Astrocyte (in vitro differentiated cells and primary cell): ENCODE measurements around the gene MYRIP. TPM values are rescaled to one million over a fixed set of nuclear protein-coding genes. Genes with fewer than 3 reads are reported as not detected.

Experiments
- DNase-seq: peaks from one replicate; pipeline ENCODE4 v3.0.0-alpha.2; 2010; ENCODE audit warnings: low read depth
- FAIRE-seq: peaks from 2 replicates; lab custom pipeline; 2011; peaks lifted over from hg19 to GRCh38; lab: Jason Lieb, UNC
- H2AFZ ChIP-seq: 2 replicates; pipeline ENCODE4 v1.6.0; 2012; ENCODE audit warnings: low read depth, low read length, inconsistent platforms
- H3K27ac ChIP-seq: 2 replicates; pipeline ENCODE4 v1.5.1; 2011; ENCODE audit warnings: low read depth, low read length, inconsistent platforms
- H3K27me3 ChIP-seq: 2 replicates; pipeline ENCODE4 v1.6.0; 2011; ENCODE audit warnings: low read length, inconsistent platforms; ENCODE audit not compliant: insufficient read depth
- H3K36me3 ChIP-seq: 2 replicates; pipeline ENCODE4 v1.5.1; 2011; ENCODE audit warnings: low read length, inconsistent platforms; ENCODE audit not compliant: insufficient read depth
- H3K4me1 ChIP-seq: 2 replicates; pipeline ENCODE4 v1.5.1; 2011; ENCODE audit warnings: low read length, inconsistent platforms; ENCODE audit not compliant: insufficient read depth
- H3K4me2 ChIP-seq: 2 replicates; pipeline ENCODE4 v1.6.0; 2012; ENCODE audit warnings: low read length, inconsistent platforms
- H3K4me3 ChIP-seq: 2 replicates; pipeline ENCODE4 v1.5.1; 2011; ENCODE audit warnings: low read depth, mild to moderate bottlenecking, low read length, inconsistent platforms; ENCODE audit not compliant: insufficient read depth
- H3K79me2 ChIP-seq: 2 replicates; pipeline ENCODE4 v1.6.0; 2012; ENCODE audit warnings: mild to moderate bottlenecking, low read length, inconsistent platforms; ENCODE audit not compliant: insufficient read depth
- H3K9ac ChIP-seq: 2 replicates; pipeline ENCODE4 v1.6.0; 2012; ENCODE audit warnings: mild to moderate bottlenecking, low read length, inconsistent platforms
- H3K9me3 ChIP-seq: 2 replicates; pipeline ENCODE4 v1.5.1; 2012; ENCODE audit warnings: low read depth, mild to moderate bottlenecking, low read length, inconsistent platforms; ENCODE audit not compliant: insufficient read depth
- H4K20me1 ChIP-seq: 2 replicates; pipeline ENCODE4 v1.6.0; 2012; ENCODE audit warnings: low read length, inconsistent platforms; ENCODE audit not compliant: insufficient read depth
- H3K27ac Mint-ChIP-seq: one replicate; pipeline ENCODE4 v1.8.0; 2021; ENCODE audit warnings: mild to moderate bottlenecking, mixed read lengths; ENCODE audit not compliant: unreplicated experiment
- H3K27me3 Mint-ChIP-seq: one replicate; pipeline ENCODE4 v1.8.0; 2021; ENCODE audit warnings: low read depth, mixed read lengths; ENCODE audit not compliant: unreplicated experiment
- H3K36me3 Mint-ChIP-seq: one replicate; pipeline ENCODE4 v1.8.0; 2021; ENCODE audit warnings: low read depth, mixed read lengths; ENCODE audit not compliant: unreplicated experiment
- H3K4me1 Mint-ChIP-seq: one replicate; pipeline ENCODE4 v1.8.0; 2021; ENCODE audit warnings: low read depth, mixed read lengths; ENCODE audit not compliant: unreplicated experiment
- H3K4me3 Mint-ChIP-seq: one replicate; pipeline ENCODE4 v1.8.0; 2021; ENCODE audit warnings: mild to moderate bottlenecking, moderate library complexity, mixed read lengths; ENCODE audit not compliant: unreplicated experiment
- H3K9me3 Mint-ChIP-seq: one replicate; pipeline ENCODE4 v1.8.0; 2021; ENCODE audit warnings: mild to moderate bottlenecking, mixed read lengths; ENCODE audit not compliant: unreplicated experiment
- EZH2 ChIP-seq: IDR thresholded peaks from 2 replicates; pipeline ENCODE4 v1.6.1; 2012; ENCODE audit warnings: mild to moderate bottlenecking, low read length, inconsistent platforms; ENCODE audit not compliant: insufficient read depth
- total RNA-seq: library from RNA; stranded (reverse); gene quantifications from 2 replicates; pipeline ENCODE4 v1.2.1, GENCODE V29; 2021
- TF ChIP-seq, protein P1 (sequence below): IDR thresholded peaks from 2 replicates; pipeline ENCODE4 v1.5.1; 2011; ENCODE audit warnings: low read depth, mild to moderate bottlenecking, inconsistent platforms, low read length, moderate library complexity; ENCODE audit not compliant: insufficient read depth

The MYRIP gene
- total RNA-seq, 1 donor from 2014 or later: 0.07 TPM

DNA sequence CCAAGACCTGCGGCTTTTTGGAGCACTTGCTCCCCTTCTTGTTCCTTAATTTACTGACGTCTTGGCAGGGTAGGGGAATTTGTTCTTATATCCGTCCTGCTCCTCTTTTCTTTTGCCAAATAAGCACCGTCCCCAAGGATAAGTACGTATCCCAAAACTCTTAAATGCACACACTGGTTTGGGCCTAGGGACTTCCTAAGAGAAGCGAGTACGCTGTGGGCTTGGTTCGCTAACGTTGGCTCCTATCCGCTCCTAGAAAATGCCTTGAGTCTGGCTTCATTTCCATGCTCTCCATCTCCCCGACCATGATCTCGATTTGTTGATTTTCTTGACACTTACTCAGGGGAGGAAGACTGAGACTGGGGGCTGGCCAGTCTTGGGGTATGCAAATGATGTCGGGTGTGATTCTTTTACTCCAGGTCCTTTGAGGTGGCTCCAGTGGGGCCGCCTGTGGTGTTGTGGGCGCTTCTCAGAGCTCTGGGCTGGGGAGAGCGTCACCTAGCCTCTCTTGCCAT is 1.3 kb downstream of the MYRIP start:
- DNase-seq: no peak
- Histone ChIP-seq H4K20me1 (no peaks in the 10 kb centered on the region), H3K4me2 (no peak overlapping the region), H3K79me2 (no peaks in the 10 kb centered on the region), H3K9me3 (no peaks in the 10 kb centered on the region), H3K9ac (no peak overlapping the region), H2AFZ (no peak overlapping the region), H3K27ac (no peak overlapping the region), H3K36me3 (no peaks in the 10 kb centered on the region), H3K4me1 (peaks cover 11% of the 10 kb centered on the region), H3K4me3 (no peak overlapping the region), H3K27me3 (peaks cover 49% of the 10 kb centered on the region)
- H3K4me3 Mint-ChIP-seq: peak overlapping the region; percentile 80
- no peak for TF ChIP-seq EZH2
- TF ChIP-seq, protein P1, sequence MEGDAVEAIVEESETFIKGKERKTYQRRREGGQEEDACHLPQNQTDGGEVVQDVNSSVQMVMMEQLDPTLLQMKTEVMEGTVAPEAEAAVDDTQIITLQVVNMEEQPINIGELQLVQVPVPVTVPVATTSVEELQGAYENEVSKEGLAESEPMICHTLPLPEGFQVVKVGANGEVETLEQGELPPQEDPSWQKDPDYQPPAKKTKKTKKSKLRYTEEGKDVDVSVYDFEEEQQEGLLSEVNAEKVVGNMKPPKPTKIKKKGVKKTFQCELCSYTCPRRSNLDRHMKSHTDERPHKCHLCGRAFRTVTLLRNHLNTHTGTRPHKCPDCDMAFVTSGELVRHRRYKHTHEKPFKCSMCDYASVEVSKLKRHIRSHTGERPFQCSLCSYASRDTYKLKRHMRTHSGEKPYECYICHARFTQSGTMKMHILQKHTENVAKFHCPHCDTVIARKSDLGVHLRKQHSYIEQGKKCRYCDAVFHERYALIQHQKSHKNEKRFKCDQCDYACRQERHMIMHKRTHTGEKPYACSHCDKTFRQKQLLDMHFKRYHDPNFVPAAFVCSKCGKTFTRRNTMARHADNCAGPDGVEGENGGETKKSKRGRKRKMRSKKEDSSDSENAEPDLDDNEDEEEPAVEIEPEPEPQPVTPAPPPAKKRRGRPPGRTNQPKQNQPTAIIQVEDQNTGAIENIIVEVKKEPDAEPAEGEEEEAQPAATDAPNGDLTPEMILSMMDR: no peak
- H3K27me3 Mint-ChIP-seq: peaks cover 68% of the 10 kb centered on the region
- no peak for FAIRE-seq
- peaks cover 4% of the 10 kb centered on the region for H3K4me1 Mint-ChIP-seq
- H3K36me3 Mint-ChIP-seq: no peaks in the 10 kb centered on the region
- H3K27ac Mint-ChIP-seq: no peak overlapping the region
- no peaks in the 10 kb centered on the region for H3K9me3 Mint-ChIP-seq

DNA sequence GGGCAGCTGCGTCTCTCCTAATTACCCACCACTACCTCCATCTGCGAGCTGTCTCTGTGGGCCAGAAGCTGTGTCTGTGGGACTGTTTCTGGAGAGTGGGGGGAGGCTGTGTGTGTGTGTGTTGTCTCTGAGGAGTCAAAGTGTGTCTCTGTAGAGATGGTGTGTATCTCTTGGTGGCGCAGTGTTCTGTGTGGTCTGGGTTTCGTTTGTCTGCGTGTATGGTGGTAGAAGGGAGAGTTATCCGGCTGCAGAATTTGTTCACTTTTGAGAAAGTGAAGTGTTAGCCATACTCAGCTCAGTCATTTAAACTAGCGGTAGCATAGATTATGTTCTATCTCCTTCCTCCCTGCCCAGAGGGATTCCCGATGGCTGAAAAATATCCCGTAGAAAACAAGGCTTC is 2.2 kb downstream of the MYRIP start:
- H3K27ac Mint-ChIP-seq: no peak overlapping the region
- no peaks in the 10 kb centered on the region for H4K20me1 ChIP-seq
- no peaks in the 10 kb centered on the region for H3K36me3 Mint-ChIP-seq
- FAIRE-seq (no peak), DNase-seq (no peak)
- H3K9me3 Mint-ChIP-seq: no peaks in the 10 kb centered on the region
- TF ChIP-seq, protein P1: no peak
- no peak for TF ChIP-seq EZH2
- H3K27me3 ChIP-seq: peaks cover 45% of the 10 kb centered on the region
- H3K4me1 ChIP-seq: peaks cover 11% of the 10 kb centered on the region
- H3K36me3 ChIP-seq: no peaks in the 10 kb centered on the region
- no peaks in the 10 kb centered on the region for H3K9me3 ChIP-seq
- no peak overlapping the region for H2AFZ ChIP-seq
- no peak overlapping the region for H3K4me3 ChIP-seq
- H3K4me1 Mint-ChIP-seq: peaks cover 4% of the 10 kb centered on the region
- H3K4me2 ChIP-seq: no peak overlapping the region
- no peak overlapping the region for H3K4me3 Mint-ChIP-seq
- H3K9ac ChIP-seq: no peak overlapping the region
- no peaks in the 10 kb centered on the region for H3K79me2 ChIP-seq
- H3K27ac ChIP-seq: no peak overlapping the region
- H3K27me3 Mint-ChIP-seq: peaks cover 60% of the 10 kb centered on the region

DNA sequence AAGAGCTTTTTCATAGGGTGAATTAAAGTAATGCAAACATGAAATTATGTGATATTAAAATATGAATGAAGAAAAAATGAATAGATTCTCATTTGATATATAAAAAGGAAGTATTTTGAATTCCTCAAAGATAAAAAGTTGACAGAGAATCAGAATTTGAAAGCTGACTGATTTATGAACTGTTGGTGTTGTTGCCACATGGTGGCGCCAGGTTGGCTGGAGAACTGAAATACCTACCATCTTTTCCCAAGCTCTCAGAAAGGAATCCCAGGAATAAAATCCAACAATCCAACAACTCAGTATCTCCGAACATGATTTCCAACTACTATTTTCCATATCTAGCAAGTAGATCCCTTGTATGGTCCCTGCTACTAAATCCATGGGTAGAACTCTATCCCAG is 3.1 kb downstream of the MYRIP start:
- no peak overlapping the region for H3K4me2 ChIP-seq
- DNase-seq (no peak), FAIRE-seq (no peak)
- H3K4me1 Mint-ChIP-seq: peaks cover 4% of the 10 kb centered on the region
- H3K9me3 Mint-ChIP-seq: no peaks in the 10 kb centered on the region
- no peak overlapping the region for H3K27ac ChIP-seq
- H3K4me1 ChIP-seq: peaks cover 11% of the 10 kb centered on the region
- no peak overlapping the region for H3K9ac ChIP-seq
- no peak overlapping the region for H3K4me3 Mint-ChIP-seq
- H3K27ac Mint-ChIP-seq: no peak overlapping the region
- peaks cover 51% of the 10 kb centered on the region for H3K27me3 Mint-ChIP-seq
- no peaks in the 10 kb centered on the region for H3K79me2 ChIP-seq
- H4K20me1 ChIP-seq: no peaks in the 10 kb centered on the region
- TF ChIP-seq, protein P1: peak; percentile 17
- TF ChIP-seq EZH2: no peak
- peaks cover 41% of the 10 kb centered on the region for H3K27me3 ChIP-seq
- no peaks in the 10 kb centered on the region for H3K9me3 ChIP-seq
- no peaks in the 10 kb centered on the region for H3K36me3 ChIP-seq
- no peaks in the 10 kb centered on the region for H3K36me3 Mint-ChIP-seq
- H3K4me3 ChIP-seq: no peak overlapping the region
- H2AFZ ChIP-seq: no peak overlapping the region
